ENCODE results near the gene IRS2. TPM values are rescaled to one million over a fixed set of nuclear protein-coding genes. Genes with fewer than 3 reads are reported as not detected.

The IRS2 gene
- total RNA-seq, 2 experiments from 2014 or later = 0.63 to 2.7 TPM

DNA sequence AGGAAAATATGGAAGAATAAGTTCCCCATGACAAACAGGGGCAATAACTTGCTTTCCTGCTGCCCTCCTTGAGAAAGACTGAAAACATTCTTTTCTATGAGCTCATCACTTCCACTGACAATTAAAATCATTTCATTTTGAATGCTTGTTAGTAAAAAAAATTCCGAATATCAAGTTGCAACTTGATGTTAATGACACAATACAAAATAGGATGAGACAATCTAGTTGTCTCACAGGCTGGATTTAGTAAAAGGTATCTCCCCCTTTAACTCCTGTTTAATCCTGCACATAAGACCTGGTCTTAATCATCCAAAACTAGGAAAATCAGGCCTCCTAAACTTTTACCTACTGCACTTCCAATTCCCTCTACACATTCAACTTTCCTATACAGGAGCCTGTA lies 24.7 kb downstream of the IRS2 start:
- no peaks in the 10 kb centered on the region for H3K79me2 ChIP-seq (ENCODE audit: insufficient read depth, low read depth, low read length)
- BruUV-seq (replicated peaks) = no TSS peak
- H3K4me3 ChIP-seq (ENCODE audit: low read depth, low read length, poor library complexity, severe bottlenecking) = no peak overlapping the region
- intact Hi-C loops (cut with micrococcal nuclease; ENCODE audit: unreplicated experiment) = no loop called here
- no peak overlapping the region for H3K27ac ChIP-seq (ENCODE audit: low read depth, low read length, poor library complexity, severe bottlenecking)
- H2AFZ ChIP-seq (ENCODE audit: low read length) = no peak overlapping the region
- ChIA-PET POLR2A (no interaction called here), CTCF (ENCODE audit: unreplicated experiment) (no interaction called here)
- TF ChIP-seq, protein P1, sequence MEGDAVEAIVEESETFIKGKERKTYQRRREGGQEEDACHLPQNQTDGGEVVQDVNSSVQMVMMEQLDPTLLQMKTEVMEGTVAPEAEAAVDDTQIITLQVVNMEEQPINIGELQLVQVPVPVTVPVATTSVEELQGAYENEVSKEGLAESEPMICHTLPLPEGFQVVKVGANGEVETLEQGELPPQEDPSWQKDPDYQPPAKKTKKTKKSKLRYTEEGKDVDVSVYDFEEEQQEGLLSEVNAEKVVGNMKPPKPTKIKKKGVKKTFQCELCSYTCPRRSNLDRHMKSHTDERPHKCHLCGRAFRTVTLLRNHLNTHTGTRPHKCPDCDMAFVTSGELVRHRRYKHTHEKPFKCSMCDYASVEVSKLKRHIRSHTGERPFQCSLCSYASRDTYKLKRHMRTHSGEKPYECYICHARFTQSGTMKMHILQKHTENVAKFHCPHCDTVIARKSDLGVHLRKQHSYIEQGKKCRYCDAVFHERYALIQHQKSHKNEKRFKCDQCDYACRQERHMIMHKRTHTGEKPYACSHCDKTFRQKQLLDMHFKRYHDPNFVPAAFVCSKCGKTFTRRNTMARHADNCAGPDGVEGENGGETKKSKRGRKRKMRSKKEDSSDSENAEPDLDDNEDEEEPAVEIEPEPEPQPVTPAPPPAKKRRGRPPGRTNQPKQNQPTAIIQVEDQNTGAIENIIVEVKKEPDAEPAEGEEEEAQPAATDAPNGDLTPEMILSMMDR (conservative IDR thresholded peaks at IDR 0.05; ENCODE audit: low read length) = no peak
- no peak for TF ChIP-seq EZH2phosphoT487 (IDR thresholded peaks at IDR 0.05; ENCODE audit: borderline replicate concordance, low read depth, low read length)
- H3K4me1 ChIP-seq (ENCODE audit: insufficient read depth, low read length, poor library complexity, severe bottlenecking) = no peaks in the 10 kb centered on the region
- no peaks in the 10 kb centered on the region for H3K9me3 ChIP-seq (ENCODE audit: low read length)
- H3K4me2 ChIP-seq (ENCODE audit: low read length) = no peak overlapping the region
- H4K20me1 ChIP-seq (ENCODE audit: insufficient read depth, low read length) = no peaks in the 10 kb centered on the region
- no peaks in the 10 kb centered on the region for H3K36me3 ChIP-seq (ENCODE audit: insufficient read depth, low read length)
- no peak for DNase-seq (ENCODE audit: low spot score)
- H3K9me2 ChIP-seq (ENCODE audit: insufficient read depth, low read length) = no peaks in the 10 kb centered on the region

DNA sequence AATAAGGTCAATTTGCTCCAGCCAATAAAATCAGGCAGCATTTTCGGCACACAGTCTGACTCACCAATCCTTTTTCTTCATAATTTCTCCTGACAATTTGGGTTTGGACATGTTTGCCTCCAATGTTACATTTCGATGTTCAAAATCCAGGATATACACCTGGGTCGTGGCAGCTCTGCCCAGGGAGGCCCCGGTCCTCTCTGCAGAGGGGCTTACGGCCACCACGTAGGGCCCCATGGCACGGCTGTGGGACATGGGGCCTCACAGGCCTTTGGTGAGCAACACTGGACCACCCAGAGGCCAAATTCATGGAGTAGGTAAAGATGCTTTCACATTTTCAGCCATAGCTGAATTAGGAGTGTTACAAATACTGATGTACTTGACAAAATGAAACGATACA lies 25.4 kb downstream of the IRS2 start:
- no peak for DNase-seq (ENCODE audit: low spot score)
- no peak overlapping the region for H3K4me2 ChIP-seq (ENCODE audit: low read length)
- CTCF ChIA-PET (ENCODE audit: unreplicated experiment) = no interaction called here
- POLR2A ChIA-PET = no interaction called here
- H3K27ac ChIP-seq (ENCODE audit: low read depth, low read length, poor library complexity, severe bottlenecking) = no peak overlapping the region
- H3K4me1 ChIP-seq (ENCODE audit: insufficient read depth, low read length, poor library complexity, severe bottlenecking) = no peaks in the 10 kb centered on the region
- H2AFZ ChIP-seq (ENCODE audit: low read length) = no peak overlapping the region
- no TSS peak for BruUV-seq (replicated peaks)
- H3K4me3 ChIP-seq (ENCODE audit: low read depth, low read length, poor library complexity, severe bottlenecking) = no peak overlapping the region
- no peaks in the 10 kb centered on the region for H3K9me2 ChIP-seq (ENCODE audit: insufficient read depth, low read length)
- TF ChIP-seq, protein P1 (conservative IDR thresholded peaks at IDR 0.05; ENCODE audit: low read length) = no peak
- no peak for TF ChIP-seq EZH2phosphoT487 (IDR thresholded peaks at IDR 0.05; ENCODE audit: borderline replicate concordance, low read depth, low read length)
- H4K20me1 ChIP-seq (ENCODE audit: insufficient read depth, low read length) = no peaks in the 10 kb centered on the region
- H3K79me2 ChIP-seq (ENCODE audit: insufficient read depth, low read depth, low read length) = no peaks in the 10 kb centered on the region
- intact Hi-C loops (cut with micrococcal nuclease; ENCODE audit: unreplicated experiment) = no loop called here
- no peaks in the 10 kb centered on the region for H3K36me3 ChIP-seq (ENCODE audit: insufficient read depth, low read length)
- no peaks in the 10 kb centered on the region for H3K9me3 ChIP-seq (ENCODE audit: low read length)

DNA sequence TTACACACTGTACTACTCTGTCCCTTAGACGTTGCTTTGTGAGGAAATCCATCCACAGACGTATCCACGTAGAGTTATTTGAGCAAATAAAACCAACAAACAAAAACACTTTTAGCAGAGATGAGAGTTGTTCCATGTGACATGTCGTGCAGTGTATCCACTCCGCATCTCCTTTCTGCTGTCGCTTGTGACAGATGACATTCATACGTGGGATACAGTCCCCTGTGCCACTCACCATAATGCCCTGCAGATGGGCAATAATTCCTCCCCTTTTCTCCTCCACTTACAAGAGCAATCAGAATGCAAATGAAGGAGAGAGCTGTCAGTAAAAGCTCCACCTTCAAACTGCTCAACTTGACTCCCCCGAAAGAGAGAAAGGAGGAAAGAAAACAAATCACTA lies 26.0 kb downstream of the IRS2 start:
- intact Hi-C loops (cut with micrococcal nuclease; ENCODE audit: unreplicated experiment) = no loop called here
- H3K79me2 ChIP-seq (ENCODE audit: insufficient read depth, low read depth, low read length) = no peaks in the 10 kb centered on the region

More for the DNA sequence above, 26.0 kb downstream of the IRS2 start:
- Histone ChIP-seq H3K4me1 (ENCODE audit: insufficient read depth, low read length, poor library complexity, severe bottlenecking) (no peaks in the 10 kb centered on the region), H2AFZ (ENCODE audit: low read length) (no peak overlapping the region), H3K4me2 (ENCODE audit: low read length) (no peak overlapping the region), H3K4me3 (ENCODE audit: low read depth, low read length, poor library complexity, severe bottlenecking) (no peak overlapping the region), H3K9me2 (ENCODE audit: insufficient read depth, low read length) (no peaks in the 10 kb centered on the region), H3K36me3 (ENCODE audit: insufficient read depth, low read length) (no peaks in the 10 kb centered on the region), H4K20me1 (ENCODE audit: insufficient read depth, low read length) (no peaks in the 10 kb centered on the region), H3K9me3 (ENCODE audit: low read length) (no peaks in the 10 kb centered on the region), H3K27ac (ENCODE audit: low read depth, low read length, poor library complexity, severe bottlenecking) (no peak overlapping the region)
- BruUV-seq (replicated peaks) = no TSS peak
- DNase-seq (ENCODE audit: low spot score) = no peak
- TF ChIP-seq, protein P1 (conservative IDR thresholded peaks at IDR 0.05; ENCODE audit: low read length) = no peak
- TF ChIP-seq EZH2phosphoT487 (IDR thresholded peaks at IDR 0.05; ENCODE audit: borderline replicate concordance, low read depth, low read length) = no peak
- POLR2A ChIA-PET = no interaction called here
- CTCF ChIA-PET (ENCODE audit: unreplicated experiment) = no interaction called here

Data from OCI-LY7 (cell line).